Endothelial cell of umbilical vein (primary cell): Measurements from ENCODE around the gene RABEP1. TPM values are rescaled to one million over a fixed set of nuclear protein-coding genes. Genes with fewer than 3 reads are reported as not detected.

ENCODE experiments used
- BruUV-seq: library from RNA; stranded (reverse); fragments of 400-500 nt; replicated peaks from 2 replicates; lab custom pipeline; 2021; lab: Mats Ljungman, UMichigan
- CTCF ChIA-PET: fragments of 300-600, 350-600 bp; sonication (Branson Sonifier 250); formaldehyde crosslinking; loops from one replicate; lab custom pipeline; 2021; ENCODE audit warnings: antibody characterized with exemption, inconsistent platforms; lab: Charles Lee
- POLR2A ChIA-PET: fragments of 300-600, 350-600 bp; sonication (Branson Sonifier 250); formaldehyde crosslinking; loops from one replicate; lab custom pipeline; 2021; ENCODE audit warnings: antibody characterized with exemption, inconsistent platforms; lab: Charles Lee
- DNase-seq: peaks from one replicate; pipeline ENCODE4 v3.0.0-alpha.2; 2011; ENCODE audit warnings: low read depth, low spot score
- FAIRE-seq: peaks from 2 replicates; lab custom pipeline; 2011; peaks lifted over from hg19 to GRCh38; lab: Jason Lieb, UNC
- H2AFZ ChIP-seq: 2 replicates; pipeline ENCODE4 v1.6.0; 2012; ENCODE audit warnings: low read depth, low read length, control low read depth, inconsistent platforms
- H3K27ac ChIP-seq: 2 replicates; pipeline ENCODE4 v1.5.1; 2011; ENCODE audit warnings: low read depth, mild to moderate bottlenecking, control low read depth, low read length, moderate library complexity; ENCODE audit not compliant: insufficient read depth
- H3K27me3 ChIP-seq, 2 experiments: 2 replicates each; pipeline versions ENCODE4 v1.6.0 to v1.6.1; 2011; ENCODE audit warnings: low read length in 2 of 2, mixed read lengths in 1 of 2; ENCODE audit not compliant: control insufficient read depth in 2 of 2, insufficient read depth in 2 of 2
- H3K36me3 ChIP-seq, 2 experiments: 2 replicates in 1 of 2; 3 replicates in 1 of 2; pipeline ENCODE4 v1.5.1; 2011; ENCODE audit warnings: low read length in 2 of 2, mild to moderate bottlenecking in 1 of 2, moderate library complexity in 1 of 2; ENCODE audit not compliant: control insufficient read depth in 2 of 2, insufficient read depth in 2 of 2; ENCODE audit errors: extremely low read depth in 1 of 2
- H3K4me1 ChIP-seq: 3 replicates; pipeline ENCODE4 v1.5.1; 2011; ENCODE audit warnings: mild to moderate bottlenecking, low read length; ENCODE audit not compliant: control insufficient read depth, insufficient read depth; ENCODE audit errors: extremely low read depth
- H3K4me2 ChIP-seq: 2 replicates; pipeline ENCODE4 v1.6.1; 2011; ENCODE audit warnings: low read length, control low read depth, mixed read lengths; ENCODE audit not compliant: insufficient read depth
- H3K4me3 ChIP-seq, 3 experiments: fragments of 200-600 bp in 1 of 3; sonication (generic), shearing (Covaris generic) in 1 of 3; replicated peaks in 1 of 3; 2 replicates each; pipeline ENCODE4 v1.5.1; 2011 to 2016; ENCODE audit warnings: control low read depth in 3 of 3, low read length in 3 of 3, mild to moderate bottlenecking in 2 of 3, inconsistent platforms in 1 of 3, low read depth in 1 of 3, moderate library complexity in 1 of 3; ENCODE audit not compliant: insufficient read depth in 1 of 3
- H3K79me2 ChIP-seq: 2 replicates; pipeline ENCODE4 v1.6.0; 2012; ENCODE audit warnings: low read length, inconsistent platforms; ENCODE audit not compliant: control insufficient read depth, insufficient read depth
- H3K9ac ChIP-seq: replicated peaks from 2 replicates; pipeline ENCODE3; 2011; ENCODE audit warnings: low read length, control low read depth; ENCODE audit not compliant: insufficient read depth; ENCODE audit errors: extremely low read depth
- H3K9me1 ChIP-seq: replicated peaks from 3 replicates; pipeline ENCODE4 v1.6.0; 2011; ENCODE audit warnings: mild to moderate bottlenecking, low read length; ENCODE audit not compliant: control insufficient read depth, insufficient read depth; ENCODE audit errors: extremely low read depth
- H3K9me3 ChIP-seq: replicated peaks from 2 replicates; pipeline ENCODE4 v1.5.1; 2012; ENCODE audit warnings: low read length, inconsistent platforms; ENCODE audit not compliant: control insufficient read depth, insufficient read depth
- H4K20me1 ChIP-seq: replicated peaks from 2 replicates; pipeline ENCODE3; 2011; ENCODE audit warnings: mild to moderate bottlenecking, low read length; ENCODE audit not compliant: control insufficient read depth, insufficient read depth; ENCODE audit errors: extremely low read depth
- FOS ChIP-seq: IDR thresholded peaks from 2 replicates; pipeline ENCODE4 v1.6.1; 2011; ENCODE audit warnings: mild to moderate bottlenecking, low read length, moderate library complexity, borderline replicate concordance; ENCODE audit not compliant: insufficient read depth
- JUN ChIP-seq: IDR thresholded peaks from 2 replicates; pipeline ENCODE4 v1.6.1; 2011; ENCODE audit warnings: borderline replicate concordance, low read depth; ENCODE audit not compliant: insufficient read length, insufficient read depth
- MYC ChIP-seq: IDR thresholded peaks from one replicate; pipeline ENCODE4 v1.6.1; 2011; ENCODE audit warnings: mild to moderate bottlenecking, low read depth, low read length
- POLR2AphosphoS5 ChIP-seq: IDR thresholded peaks from 2 replicates; pipeline ENCODE4 v1.6.1; 2012; ENCODE audit warnings: low read depth, mild to moderate bottlenecking, control low read depth, low read length, moderate library complexity; ENCODE audit not compliant: insufficient read depth
- dilution Hi-C: fragments of 300-500 bp; cut with MboI; formaldehyde crosslinking; loops from one replicate; pipeline ENCODE4 v1.15.0; 2019; ENCODE audit warnings: low sequenced_read_pairs; ENCODE audit not compliant: extremely low pct_ligation_motif_present
- intact Hi-C: fragments of 100-400 bp; cut with micrococcal nuclease; formaldehyde crosslinking; loops from one replicate; pipeline ENCODE4 v1.10.0; 2022
- polyA plus RNA-seq, 4 experiments: library from polyadenylated mRNA; depleted of rRNA in 3 of 4; stranded (reverse) in 3 of 4; unstranded in 1 of 4; fragments of >200 nt; gene quantifications; 2 replicates each; pipeline versions ENCODE4 v1.2.1 to v1.2.3, GENCODE V29; 2011 to 2012; ENCODE audit warnings: missing spikeins in 1 of 4
- total RNA-seq: library from RNA; stranded (reverse); gene quantifications from 2 replicates; pipeline ENCODE4 v1.2.3, GENCODE V29; 2021

Gene RABEP1
- total and polyA plus RNA-seq, 2 donors (not counting 3 experiments of a cell fraction or from before 2014, with no cell fraction given): 10.1 to 54.8 TPM

GRCh38 chr17:5234645-5235576 is 47.2 kb upstream of the RABEP1 start, which contains the start of gene SCIMP:
Gene SCIMP, minus strand, starts transcription at chr17:5234860. Its CDS starts 105 bp downstream, at chr17:5234755.
- intact Hi-C loops: no loop called here

GRCh38 chr17:5236938-5237540 is 45.0 kb upstream of the RABEP1 start:
- no TSS peak for BruUV-seq

More at GRCh38 chr17:5234645-5235576, 47.2 kb upstream of the RABEP1 start, which contains the start of gene SCIMP:
- H3K4me3 ChIP-seq: no peak within 1 kb of the TSS
- H3K79me2 ChIP-seq: no peaks in the 10 kb centered on the region
- ChIA-PET POLR2A (no interaction called here), CTCF (interaction anchor here (1.6 kb wide), 1 partner anchor 13 kb away, joined by 7 read pairs; no protein-coding TSS in a partner anchor)
- DNase-seq: no peak
- dilution Hi-C loops: no loop called here
- H3K9me3 ChIP-seq: no peaks in the 10 kb centered on the region
- FAIRE-seq: no peak
- no peaks in the 10 kb centered on the region for H3K9me1 ChIP-seq
- TF ChIP-seq POLR2AphosphoS5: no peak
- H3K27ac ChIP-seq: no peak within 1 kb of the TSS
- no peak within 1 kb of the TSS for H2AFZ ChIP-seq
- H3K4me2 ChIP-seq: no peak within 1 kb of the TSS
- no peak within 1 kb of the TSS for H3K9ac ChIP-seq
- no peaks in the 10 kb centered on the region for H3K4me1 ChIP-seq
- H4K20me1 ChIP-seq: no peaks in the 10 kb centered on the region
- BruUV-seq: no TSS peak
- H3K27me3 ChIP-seq: no peaks in the 10 kb centered on the region
- no peaks in the 10 kb centered on the region for H3K36me3 ChIP-seq

More at GRCh38 chr17:5236938-5237540, 45.0 kb upstream of the RABEP1 start:
- H3K27me3 ChIP-seq: no peaks in the 10 kb centered on the region
- no peaks in the 10 kb centered on the region for H3K4me1 ChIP-seq
- H2AFZ ChIP-seq: no peak overlapping the region
- H3K36me3 ChIP-seq: no peaks in the 10 kb centered on the region
- FAIRE-seq (no peak), DNase-seq (no peak)
- H3K79me2 ChIP-seq: no peaks in the 10 kb centered on the region
- no peak overlapping the region for H3K27ac ChIP-seq
- intact Hi-C loops: loop anchor here (1.0 kb wide), 1 partner anchor 40 kb away; no protein-coding TSS in a partner anchor
- no peaks in the 10 kb centered on the region for H4K20me1 ChIP-seq
- H3K4me3 ChIP-seq: no peak overlapping the region
- H3K9me3 ChIP-seq: no peaks in the 10 kb centered on the region
- ChIA-PET POLR2A (no interaction called here), CTCF (interaction anchor here (0.9 to 2.7 kb wide), 10 partner anchors 9 to 70 kb away, joined by 3 to 30 read pairs (median 4); partner anchors contain the start of gene ZNF594)
- no peaks in the 10 kb centered on the region for H3K9me1 ChIP-seq
- TF ChIP-seq MYC (no peak), FOS (no peak), JUN (no peak)
- dilution Hi-C loops: no loop called here
- no peak overlapping the region for H3K9ac ChIP-seq
- H3K4me2 ChIP-seq: no peak overlapping the region
